H7 (cell line): ENCODE measurements around the gene TTC23. TPM values are rescaled to one million over a fixed set of nuclear protein-coding genes. Genes with fewer than 3 reads are reported as not detected.

Experiments used
- DNase-seq: peaks from one replicate; pipeline ENCODE4 v3.0.0; 2012
- H3K27me3 ChIP-seq: 2 replicates; pipeline ENCODE4 v1.6.0; 2011; ENCODE audit warnings: mild to moderate bottlenecking, low read length; ENCODE audit not compliant: control insufficient read depth, insufficient read depth
- H3K36me3 ChIP-seq: replicated peaks from 2 replicates; pipeline ENCODE4 v1.5.1; 2011; ENCODE audit warnings: low read length; ENCODE audit not compliant: control insufficient read depth, insufficient read depth
- H3K4me3 ChIP-seq: 2 replicates; pipeline ENCODE4 v1.5.1; 2011; ENCODE audit warnings: low read depth, mild to moderate bottlenecking, control low read depth, low read length, moderate library complexity; ENCODE audit not compliant: insufficient read depth
- total RNA-seq: library from RNA; depleted of rRNA; stranded (reverse); fragments of >200 nt; shearing (Covaris generic); gene quantifications from 2 replicates; pipeline ENCODE4 v1.2.3, GENCODE V29; 2014

TTC23 gene
- total RNA-seq, 1 experiment from 2014 or later: 21.2 TPM

DNA sequence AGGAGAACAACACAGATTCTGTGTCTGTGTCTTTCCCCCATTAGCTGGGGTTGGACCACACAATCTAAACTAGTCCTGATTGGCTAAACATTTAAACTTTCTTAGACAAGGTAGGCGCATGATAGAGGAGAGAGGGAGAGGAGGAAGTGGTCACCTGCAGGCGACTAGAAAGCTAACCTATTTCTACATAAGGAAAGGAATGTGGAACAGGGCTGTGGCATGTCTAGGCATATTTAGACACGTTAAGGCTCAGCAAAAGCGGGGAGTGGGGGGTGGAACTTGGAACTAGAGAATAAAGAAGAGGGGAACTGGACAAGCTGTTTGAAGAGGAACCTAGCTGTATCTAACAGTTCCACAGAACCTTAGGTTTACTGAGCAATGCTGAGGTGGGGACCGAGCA lies 14.7 kb upstream of the TTC23 start:
- Histone ChIP-seq H3K4me3 (no peak overlapping the region), H3K27me3 (no peaks in the 10 kb centered on the region)
- DNase-seq: no peak

GRCh38 chr15:99257107-99257750 lies 7.8 kb upstream of the TTC23 start:
- Histone ChIP-seq H3K27me3 (no peaks in the 10 kb centered on the region; the same call in 1 of the 2 replicates), H3K4me3 (no peak overlapping the region), H3K36me3 (no peaks in the 10 kb centered on the region)
- no peak for DNase-seq

More for the DNA sequence above, 14.7 kb upstream of the TTC23 start:
- no peaks in the 10 kb centered on the region for H3K36me3 ChIP-seq

DNA sequence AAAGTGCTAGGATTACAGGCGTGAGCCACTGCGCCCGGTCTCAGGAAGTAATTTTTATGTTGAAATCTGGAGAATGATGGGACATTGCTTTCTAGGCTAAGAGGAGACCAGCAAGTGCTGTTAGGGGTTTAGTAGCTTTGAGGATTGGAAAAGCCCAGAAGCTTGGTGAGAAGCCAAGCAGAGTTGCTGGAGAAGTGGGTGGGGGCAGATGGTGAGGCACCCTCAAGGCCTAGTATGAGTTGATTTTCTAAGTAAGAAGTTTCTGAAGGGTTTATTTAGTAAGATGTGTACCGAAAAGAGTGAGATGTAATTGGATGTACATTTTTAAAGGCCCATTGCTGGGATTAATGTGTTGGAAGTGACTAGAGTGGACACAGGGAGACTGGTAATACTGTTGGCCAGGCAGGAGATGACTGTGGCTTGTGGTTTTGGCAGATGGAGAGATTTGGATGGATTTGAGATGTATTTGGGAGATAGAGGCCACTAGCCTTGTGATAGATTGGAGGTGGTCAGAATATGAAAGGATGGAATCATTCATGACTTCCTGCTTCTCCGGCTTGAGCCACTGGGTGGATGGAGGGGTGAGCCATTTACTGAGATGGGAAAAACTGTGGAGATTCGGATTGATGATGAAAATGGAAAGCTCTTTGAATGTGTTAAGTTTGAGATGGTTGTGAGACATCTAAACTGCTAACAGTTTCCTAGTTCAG lies 4.2 kb upstream of the TTC23 start:
- no peaks in the 10 kb centered on the region; the same call in 1 of the 2 replicates for H3K27me3 ChIP-seq

GRCh38 chr15:99252326-99252725 lies 2.9 kb upstream of the TTC23 start:
- no peak for DNase-seq
- Histone ChIP-seq H3K36me3 (no peaks in the 10 kb centered on the region), H3K27me3 (no peaks in the 10 kb centered on the region; the same call in 1 of the 2 replicates), H3K4me3 (no peak overlapping the region)

More for the DNA sequence above, 4.2 kb upstream of the TTC23 start:
- H3K36me3 ChIP-seq: no peaks in the 10 kb centered on the region
- no peak overlapping the region for H3K4me3 ChIP-seq
- DNase-seq: peak; percentile 19

- peak; percentile 97 for DNase-seq
- Histone ChIP-seq H3K27me3 (no peaks in the 10 kb centered on the region; the same call in 1 of the 2 replicates), H3K36me3 (no peaks in the 10 kb centered on the region), H3K4me3 (peak within 1 kb of the TSS; percentile 87)
These were observed 1.8 kb upstream of the TTC23 start, which contains the start of gene LRRC28 for GRCh38 chr15:99250857-99251841. LRRC28 (plus strand) TSS chr15:99251481; CDS start chr15:99255958, 4,477 bp downstream.

GRCh38 chr15:99250494-99250856 lies 1.1 kb upstream of the TTC23 start:
- Histone ChIP-seq H3K36me3 (no peaks in the 10 kb centered on the region), H3K4me3 (peak overlapping the region; percentile 80), H3K27me3 (no peaks in the 10 kb centered on the region; the same call in 1 of the 2 replicates)
- no peak for DNase-seq

- DNase-seq: no peak
- Histone ChIP-seq H3K27me3 (no peaks in the 10 kb centered on the region; the same call in 1 of the 2 replicates), H3K36me3 (no peaks in the 10 kb centered on the region), H3K4me3 (peak overlapping the region; percentile 90)
These were observed 620 bp upstream of the TTC23 start for GRCh38 chr15:99250001-99250400.

DNA sequence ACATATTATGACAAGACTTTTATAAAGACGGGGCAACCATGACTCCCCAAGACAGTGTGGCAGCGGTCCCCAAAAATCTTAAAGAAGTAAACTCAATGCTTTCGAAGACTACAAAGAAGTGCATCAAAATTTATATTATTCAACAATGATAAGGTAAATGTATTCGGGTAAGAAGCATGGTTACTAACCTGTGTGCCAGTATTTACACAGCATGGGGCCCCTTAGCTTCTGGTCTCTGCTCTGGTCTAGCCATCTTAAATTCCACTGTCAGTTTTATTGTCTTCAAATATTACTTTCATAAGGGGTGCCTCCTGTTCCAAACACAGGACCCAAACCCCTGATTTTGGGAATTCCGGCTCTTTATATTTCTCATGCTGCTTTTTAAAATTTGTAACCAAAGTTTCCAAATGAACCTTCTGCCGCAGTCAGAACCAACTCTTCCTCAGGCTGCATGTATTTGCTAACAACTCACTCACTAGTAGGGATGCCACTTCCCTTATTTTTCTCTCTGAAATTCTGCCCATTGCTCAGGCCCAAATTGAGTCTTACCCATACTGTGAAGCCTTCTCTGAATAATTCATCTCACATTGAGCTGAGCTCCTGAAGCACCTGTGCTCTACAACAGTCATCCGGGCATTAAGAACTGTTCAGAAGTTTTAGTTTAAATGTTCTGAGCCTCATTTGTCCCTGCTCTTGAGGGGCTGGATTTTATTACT lies 1.2 kb downstream of the TTC23 start:
- H3K27me3 ChIP-seq: no peaks in the 10 kb centered on the region; the same call in 1 of the 2 replicates
- H3K36me3 ChIP-seq: no peaks in the 10 kb centered on the region
- no peak for DNase-seq
- no peak overlapping the region for H3K4me3 ChIP-seq

GRCh38 chr15:99247062-99247461 lies 2.3 kb downstream of the TTC23 start:
- Histone ChIP-seq H3K36me3 (no peaks in the 10 kb centered on the region), H3K4me3 (no peak overlapping the region), H3K27me3 (no peaks in the 10 kb centered on the region)
- DNase-seq: no peak

DNA sequence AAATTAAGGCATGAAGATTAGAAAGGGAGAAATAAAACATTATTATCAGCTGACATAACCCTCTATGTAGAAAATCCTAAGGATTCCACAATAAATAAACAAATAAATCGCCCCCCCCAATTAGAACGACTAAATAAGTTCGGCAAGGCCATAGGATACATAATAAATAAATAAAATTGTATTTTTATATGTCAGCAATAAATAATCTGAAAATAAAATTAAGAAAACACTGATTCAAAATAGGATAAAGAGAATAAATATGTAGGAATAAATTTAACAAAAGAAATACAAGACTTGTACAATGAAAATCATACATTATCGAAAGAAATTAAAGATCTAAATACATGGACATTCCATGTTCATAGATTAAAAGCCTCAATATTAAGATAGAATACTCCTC lies 5.1 kb downstream of the TTC23 start:
- DNase-seq: no peak
- Histone ChIP-seq H3K36me3 (no peaks in the 10 kb centered on the region), H3K4me3 (no peak overlapping the region), H3K27me3 (no peaks in the 10 kb centered on the region)

DNA sequence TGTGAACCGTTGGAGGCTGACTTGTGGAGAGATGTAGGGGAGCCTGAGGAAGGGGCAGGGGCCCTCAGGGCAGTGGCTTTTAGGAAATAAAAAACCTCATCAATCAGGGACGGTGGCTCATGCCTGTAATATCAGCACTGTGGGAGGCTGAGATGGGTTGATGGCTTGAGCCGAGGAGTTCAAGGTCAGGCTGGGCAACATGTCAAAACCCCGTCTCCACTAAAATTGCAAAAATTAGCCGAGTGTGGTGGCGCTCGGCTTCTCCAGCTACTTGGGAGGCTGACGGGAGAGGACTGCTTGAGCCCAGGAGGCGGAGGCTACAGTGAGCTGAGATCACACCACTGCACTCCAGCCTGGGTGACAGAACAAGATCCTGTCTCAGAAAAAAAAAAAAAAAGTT lies 7.6 kb downstream of the TTC23 start:
- no peaks in the 10 kb centered on the region for H3K27me3 ChIP-seq
- no peak overlapping the region for H3K4me3 ChIP-seq
- no peak for DNase-seq
- H3K36me3 ChIP-seq: no peaks in the 10 kb centered on the region

DNA sequence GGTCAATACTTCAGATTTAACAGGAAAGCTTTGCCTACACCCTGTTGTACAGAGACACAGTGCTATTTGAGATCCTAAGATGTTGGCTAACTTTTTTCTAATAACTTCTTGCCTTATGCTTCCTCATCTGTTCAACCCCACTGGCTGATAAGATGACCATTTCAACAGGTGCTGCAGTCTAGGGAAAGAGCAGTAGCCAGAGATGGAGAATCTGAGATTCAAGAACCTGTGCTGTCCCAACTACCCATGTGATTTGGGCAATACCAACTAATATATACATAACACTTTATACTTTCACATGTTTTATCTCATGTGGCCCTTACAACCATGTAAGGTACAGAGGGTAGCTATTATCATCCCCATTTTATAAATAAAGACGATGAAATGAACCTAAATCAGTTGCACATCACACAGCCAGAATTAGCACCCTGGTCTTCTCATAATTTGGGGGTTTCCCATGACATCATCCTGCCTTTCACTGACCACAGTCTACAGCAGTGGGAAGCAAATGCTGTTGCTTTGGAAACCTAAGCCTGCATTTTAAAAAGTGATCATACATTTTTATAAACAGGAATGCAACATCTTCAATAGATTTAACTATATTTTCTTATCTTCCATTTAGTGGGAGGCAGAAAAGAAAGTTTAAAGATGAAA lies 9.7 kb downstream of the TTC23 start:
- no peaks in the 10 kb centered on the region for H3K27me3 ChIP-seq
- H3K36me3 ChIP-seq: no peaks in the 10 kb centered on the region
- H3K4me3 ChIP-seq: no peak overlapping the region
- no peak for DNase-seq

- no peak for DNase-seq
These were observed 10.5 kb downstream of the TTC23 start for GRCh38 chr15:99238849-99239248.

More at GRCh38 chr15:99238849-99239248, 10.5 kb downstream of the TTC23 start:
- Histone ChIP-seq H3K27me3 (no peaks in the 10 kb centered on the region), H3K36me3 (no peaks in the 10 kb centered on the region), H3K4me3 (no peak overlapping the region)
